NCI-H1694 treated with DMSO at 0.1 percent for 48 hours (cell line): ENCODE data around the gene KCTD11.

Source experiments
- DNase-seq: peaks from one replicate; lab custom pipeline; 2025; lab: John Stamatoyannopoulos, UW

Gene KCTD11

DNA sequence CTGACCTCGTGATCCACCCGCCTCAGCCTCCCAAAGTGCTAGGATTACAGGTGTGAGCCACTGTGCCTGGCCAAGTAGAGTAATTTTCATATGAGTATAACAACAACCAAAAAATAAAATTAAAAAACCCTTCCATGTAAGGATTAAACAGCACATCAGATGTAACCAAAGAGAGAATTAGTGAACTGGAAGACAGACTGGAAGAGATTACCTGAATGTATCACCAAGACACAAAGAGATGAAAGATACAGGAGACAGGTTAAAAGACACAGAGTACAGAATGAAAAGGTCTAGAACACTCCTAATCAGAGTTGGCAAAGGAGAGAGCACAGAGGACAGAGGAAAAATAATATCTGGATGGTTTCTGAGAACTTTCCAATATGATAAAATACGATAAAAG, 27.2 kb downstream of the KCTD11 start:
- no peak for DNase-seq

DNA sequence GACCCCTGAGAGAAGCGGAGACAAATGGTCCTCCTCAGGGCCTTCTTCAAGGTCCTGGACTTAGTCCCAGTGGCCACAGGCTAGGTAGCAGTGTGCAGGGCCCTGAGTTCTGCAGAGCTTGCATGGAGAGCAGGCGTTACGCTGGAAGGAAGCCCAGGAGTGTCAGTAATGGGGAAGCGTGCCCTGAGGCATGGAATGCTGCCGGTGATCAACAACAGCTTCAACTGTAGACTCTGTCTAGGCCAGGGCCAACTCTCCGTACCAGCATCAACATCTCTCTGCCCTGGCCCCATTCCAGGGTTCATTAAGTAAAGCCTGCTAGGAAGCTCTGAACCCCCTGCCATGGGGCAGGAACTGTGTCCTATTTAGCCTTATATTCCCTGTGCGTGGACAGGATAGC, 28.4 kb downstream of the KCTD11 start:
- peak; percentile 8 for DNase-seq

DNA sequence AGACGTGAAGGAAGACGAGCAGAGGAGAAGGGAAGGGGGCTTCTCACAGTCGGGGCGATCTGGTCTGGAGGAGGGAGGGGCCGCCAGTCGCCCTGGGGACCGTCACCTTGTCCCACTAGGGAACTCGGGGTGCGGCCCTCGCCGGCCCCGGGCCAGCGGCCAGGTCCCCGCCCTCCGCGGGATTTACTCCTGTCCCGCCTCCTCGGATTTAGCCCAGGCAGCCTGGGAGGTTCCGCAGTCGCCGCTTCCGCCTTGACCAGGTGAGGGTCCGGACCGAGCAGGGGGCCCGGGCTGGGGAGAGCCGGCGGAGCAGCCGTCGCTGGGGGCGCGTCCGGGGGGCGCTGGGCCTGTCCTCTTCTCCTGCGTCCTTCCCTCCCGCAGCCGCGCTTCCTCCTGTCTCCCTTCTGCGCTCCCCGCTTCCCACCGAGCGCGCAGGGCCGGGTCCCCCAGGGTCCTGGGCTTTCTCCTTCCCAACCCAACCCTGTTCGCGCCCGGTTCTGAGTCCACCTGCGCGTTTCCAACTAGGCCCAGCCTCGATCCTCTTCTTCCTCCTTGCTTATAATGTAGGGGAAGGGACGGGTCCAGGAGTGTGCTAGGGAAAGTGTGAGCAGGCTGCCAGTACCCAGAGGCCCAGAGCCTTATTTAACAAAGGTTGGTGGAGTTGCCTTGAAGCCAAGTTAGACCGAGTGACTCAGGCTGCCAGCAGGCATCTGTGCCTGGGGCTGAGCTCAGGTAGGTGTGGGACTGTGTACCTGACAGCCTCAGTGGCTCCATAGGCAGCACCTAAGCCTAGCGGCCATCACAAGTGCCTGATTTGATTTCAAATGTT, 29.1 kb downstream of the KCTD11 start, which contains the start of gene TNK1:
TNK1 (plus strand) TSS at position 235 of the 829 bp plus-strand sequence. CDS start 1,838 bp downstream, outside the sequence.
- DNase-seq: no peak

DNA sequence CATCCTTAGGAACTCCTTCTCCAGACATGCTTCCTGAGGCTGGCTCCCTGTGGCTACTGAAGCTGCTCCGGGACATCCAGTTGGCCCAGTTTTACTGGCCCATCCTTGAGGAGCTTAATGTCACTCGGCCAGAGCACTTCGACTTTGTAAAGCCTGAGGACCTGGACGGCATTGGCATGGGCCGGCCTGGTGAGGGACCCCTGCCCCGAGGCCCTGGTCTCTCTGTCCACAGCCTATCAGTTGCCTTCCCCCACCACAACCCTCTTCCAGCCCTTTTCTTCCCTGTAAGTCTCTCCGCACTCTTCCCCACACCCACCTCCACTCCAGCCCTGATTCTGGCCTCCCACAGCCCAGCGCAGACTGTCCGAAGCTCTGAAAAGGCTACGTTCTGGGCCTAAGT, 30.9 kb downstream of the KCTD11 start:
- DNase-seq: no peak

DNA sequence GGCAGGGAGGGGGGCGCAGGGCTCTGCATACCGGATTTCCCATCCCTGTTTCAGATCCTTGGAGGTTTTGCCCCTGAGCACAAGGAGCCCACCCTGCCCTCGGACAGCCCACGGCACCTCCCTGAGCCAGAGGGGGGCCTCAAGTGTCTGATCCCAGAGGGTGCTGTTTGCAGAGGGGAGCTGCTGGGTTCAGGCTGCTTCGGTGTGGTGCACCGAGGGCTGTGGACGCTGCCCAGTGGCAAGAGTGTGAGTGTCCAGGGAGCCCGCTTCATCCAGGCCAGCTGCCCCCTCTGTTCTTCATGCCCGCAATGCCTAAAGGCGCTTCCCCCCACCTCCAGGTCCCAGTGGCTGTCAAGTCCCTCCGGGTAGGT, 31.4 kb downstream of the KCTD11 start:
- no peak for DNase-seq

DNA sequence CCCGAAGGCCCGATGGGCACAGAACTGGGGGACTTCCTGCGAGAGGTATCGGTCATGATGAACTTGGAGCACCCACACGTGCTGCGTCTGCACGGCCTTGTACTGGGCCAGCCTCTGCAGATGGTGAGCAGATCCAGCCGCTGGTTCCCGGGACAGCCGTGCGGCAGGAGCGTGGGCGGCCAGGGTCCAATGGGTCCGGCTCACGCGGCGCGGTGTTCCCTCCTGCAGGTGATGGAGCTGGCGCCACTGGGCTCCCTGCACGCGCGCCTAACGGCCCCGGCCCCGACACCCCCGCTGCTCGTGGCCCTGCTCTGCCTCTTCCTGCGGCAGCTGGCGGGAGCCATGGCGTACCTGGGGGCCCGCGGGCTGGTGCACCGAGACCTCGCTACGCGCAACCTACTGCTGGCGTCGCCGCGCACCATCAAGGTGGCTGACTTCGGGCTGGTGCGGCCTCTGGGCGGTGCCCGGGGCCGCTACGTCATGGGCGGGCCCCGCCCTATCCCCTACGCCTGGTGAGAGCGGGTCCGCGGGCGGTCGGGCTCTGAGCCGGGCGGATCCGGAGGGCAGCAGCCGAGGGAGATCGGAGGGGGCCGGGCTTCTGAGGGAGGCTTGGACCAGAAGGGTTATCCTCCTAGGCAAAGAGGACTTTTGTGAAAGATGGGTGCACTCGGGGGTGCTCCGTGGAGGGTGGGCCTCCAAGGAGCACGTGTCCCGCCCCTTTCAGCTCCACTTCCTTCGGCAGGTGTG, 32.0 kb downstream of the KCTD11 start:
- DNase-seq: no peak

DNA sequence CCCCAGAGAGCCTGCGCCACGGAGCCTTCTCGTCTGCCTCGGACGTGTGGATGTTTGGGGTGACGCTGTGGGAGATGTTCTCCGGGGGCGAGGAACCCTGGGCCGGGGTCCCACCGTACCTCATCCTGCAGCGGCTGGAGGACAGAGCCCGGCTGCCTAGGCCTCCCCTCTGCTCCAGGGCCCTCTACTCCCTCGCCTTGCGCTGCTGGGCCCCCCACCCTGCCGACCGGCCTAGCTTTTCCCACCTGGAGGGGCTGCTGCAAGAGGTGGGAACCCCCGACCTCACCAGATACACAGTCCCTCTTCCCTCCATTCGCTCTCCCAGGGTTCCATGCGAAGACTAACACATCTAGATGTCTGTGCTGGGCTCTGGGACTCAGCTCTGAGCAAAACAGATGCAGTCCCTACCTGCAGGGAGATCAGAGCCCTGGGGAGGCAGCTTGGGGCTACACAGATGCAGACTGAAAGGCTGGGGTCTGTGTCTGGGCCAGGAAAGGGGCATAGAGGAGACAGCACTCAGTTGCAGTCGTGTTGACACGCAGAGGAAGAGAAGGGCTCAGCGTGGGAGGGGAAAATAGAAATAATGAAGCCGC, 32.6 kb downstream of the KCTD11 start:
- DNase-seq: no peak

DNA sequence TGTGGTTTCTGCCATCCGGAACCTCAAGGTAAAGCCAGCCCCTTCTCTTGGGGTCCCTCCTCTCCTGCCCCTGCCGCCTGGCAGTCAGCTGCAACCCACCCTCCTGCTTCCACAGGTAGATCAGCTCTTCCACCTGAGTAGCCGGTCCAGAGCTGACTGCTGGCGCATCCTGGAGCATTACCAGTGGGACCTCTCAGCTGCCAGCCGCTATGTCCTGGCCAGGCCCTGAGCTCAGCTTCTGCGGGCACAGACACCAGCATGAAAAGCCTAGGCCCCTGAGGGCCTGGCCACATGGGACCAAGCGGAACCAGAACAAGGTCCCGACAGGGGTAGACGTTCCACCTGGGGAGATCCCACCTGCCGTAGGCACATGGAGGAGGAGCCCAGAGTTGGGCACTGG, 36.9 kb downstream of the KCTD11 start:
- no peak for DNase-seq

DNA sequence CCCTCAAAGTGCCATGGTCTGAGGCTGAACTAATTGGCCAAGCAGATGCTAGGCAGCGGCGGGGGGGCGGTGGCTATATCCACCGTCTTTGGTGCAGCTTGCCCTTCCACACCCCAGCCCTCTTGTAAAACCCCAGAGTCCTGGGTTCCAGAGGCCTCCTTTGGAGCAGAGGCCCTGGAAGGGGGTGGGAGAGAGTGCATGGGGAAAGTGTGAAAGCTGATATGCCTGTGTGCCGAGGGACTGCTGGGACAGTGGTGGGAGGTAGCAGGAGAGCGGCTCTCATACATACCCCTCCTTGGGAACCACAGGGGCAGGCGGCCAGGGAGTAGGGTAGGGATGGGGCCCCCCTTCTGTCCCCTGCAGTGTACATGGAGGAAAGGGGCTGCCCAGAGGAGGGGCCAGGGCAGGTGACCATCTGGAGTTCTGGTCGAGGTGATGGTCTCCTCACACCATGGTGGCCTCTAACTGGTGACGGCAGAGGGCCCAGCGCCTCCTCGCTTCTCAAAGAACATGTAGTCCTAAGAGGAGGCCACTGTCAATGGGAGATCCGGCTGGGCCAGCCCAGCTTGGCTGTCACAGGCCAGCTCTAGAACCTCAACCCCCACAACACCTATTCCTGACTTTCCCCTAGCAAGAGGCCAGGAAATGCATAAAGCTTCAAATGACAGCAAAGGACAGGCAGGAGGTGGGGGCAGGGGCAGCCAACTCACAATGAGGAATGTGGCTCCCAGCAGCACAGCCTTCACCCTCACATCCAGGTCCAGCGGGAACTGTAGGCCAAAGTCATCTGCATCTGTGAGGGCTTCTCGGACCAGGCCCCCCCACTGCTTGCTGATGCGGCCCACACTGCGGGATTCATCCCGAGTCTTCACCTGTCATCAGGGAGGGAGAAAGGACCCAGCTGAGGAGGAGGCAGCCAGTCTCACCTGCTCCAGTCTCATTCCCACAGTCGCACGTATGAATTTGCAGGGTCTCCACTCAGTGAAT, 38.3 kb downstream of the KCTD11 start:
- DNase-seq: no peak

DNA sequence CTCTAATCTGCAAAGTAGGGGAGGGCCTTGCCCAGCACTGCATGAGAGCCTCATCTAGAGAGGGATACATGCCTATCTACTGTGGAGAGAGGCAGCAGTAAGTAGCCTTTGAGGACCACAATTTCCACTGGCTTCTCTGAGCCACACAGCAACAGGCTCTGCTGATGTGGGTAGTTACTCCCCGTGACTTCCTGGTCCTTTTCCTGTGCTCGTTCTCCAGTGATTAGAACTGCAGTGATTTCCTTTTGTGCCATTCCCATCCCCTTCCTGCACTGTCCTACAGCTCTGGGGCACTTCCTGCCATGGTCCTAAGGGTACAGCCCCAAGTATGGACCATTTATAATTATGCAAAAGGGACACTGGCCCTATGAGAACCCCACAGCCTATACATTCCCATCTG, 39.3 kb downstream of the KCTD11 start:
- no peak for DNase-seq

DNA sequence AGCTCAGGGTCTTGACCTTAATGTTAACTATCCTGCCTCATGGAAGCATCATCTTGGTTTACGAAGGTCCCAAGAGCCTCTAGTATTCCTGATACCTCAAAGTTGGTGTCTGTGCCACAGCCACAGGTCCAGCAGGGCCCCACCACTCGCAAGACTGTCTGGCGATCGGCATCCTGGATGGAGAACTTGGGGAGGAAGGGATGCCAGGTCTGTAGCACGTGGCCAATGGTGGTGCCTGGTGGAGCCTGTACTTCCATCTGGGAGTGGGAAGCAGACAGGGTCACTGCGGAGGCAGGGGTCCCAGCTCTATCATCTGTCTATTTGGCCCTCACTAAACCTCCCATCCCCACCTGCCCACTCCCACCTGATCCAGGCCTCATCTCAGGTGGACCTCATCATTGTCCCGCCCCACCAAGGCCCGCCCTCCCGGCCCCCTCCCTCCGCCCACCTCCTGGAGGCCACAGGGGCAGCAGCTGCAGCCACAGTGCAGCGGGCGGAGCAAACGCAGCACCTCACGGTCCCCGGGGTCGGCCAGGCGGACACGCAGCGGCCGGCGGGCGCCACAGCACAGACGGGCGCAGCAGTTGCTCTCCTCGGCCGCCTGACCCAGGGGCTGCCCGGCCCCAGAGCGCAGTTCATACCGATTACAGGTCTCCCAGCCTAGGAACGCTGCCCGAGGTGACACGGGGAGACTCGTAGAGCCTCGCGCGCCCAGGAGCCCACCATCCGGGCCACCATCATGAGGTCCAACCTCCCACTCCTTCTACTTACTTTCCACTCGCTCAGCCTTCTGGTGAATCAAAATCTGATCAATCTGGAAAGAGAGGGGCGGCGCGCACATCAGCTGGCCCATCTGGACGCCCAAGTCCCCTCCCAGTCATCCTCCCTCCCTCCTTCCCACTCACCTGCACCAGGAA, 41.0 kb downstream of the KCTD11 start:
- DNase-seq: no peak

DNA sequence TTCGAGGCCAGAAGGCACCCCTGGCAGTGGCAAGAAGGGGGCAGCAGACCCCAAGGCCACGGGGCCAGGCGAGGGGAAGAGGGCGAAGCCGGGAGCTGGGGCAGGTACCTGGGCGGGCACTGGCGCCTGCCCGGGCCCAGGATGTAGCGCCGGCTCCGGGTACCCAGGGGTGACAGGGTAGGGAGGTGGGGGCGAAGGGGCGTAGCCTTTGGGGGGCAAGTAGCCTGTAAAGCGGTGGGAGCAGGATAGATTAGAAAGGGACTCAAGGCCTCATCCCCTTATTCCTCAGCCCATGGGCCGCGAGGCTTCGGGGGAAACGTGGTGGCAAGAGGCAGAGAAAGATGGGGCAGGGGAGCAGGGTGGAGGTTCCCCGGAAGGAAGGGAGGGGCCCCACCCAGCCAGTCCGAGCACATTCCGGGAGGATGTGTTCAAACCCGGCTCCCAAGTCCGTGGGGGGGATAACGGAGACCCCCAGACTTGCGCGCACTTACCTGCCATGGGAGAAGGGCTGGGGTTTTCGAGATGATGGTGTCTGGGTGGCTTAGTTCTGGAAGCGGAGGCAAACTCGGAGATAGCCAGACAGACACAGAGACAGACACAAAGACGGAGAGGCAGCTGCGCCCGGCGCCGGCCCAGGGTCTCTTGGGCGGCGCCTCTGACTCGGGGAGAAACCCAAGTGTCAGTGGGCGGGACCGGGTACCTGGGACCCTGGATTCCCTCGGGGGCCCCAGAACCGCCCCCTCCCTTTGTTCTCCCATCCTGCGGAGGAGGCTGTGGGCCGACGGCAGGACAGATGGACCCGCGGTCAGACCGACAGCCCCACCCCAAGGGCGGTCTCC, 41.9 kb downstream of the KCTD11 start:
- no peak for DNase-seq

DNA sequence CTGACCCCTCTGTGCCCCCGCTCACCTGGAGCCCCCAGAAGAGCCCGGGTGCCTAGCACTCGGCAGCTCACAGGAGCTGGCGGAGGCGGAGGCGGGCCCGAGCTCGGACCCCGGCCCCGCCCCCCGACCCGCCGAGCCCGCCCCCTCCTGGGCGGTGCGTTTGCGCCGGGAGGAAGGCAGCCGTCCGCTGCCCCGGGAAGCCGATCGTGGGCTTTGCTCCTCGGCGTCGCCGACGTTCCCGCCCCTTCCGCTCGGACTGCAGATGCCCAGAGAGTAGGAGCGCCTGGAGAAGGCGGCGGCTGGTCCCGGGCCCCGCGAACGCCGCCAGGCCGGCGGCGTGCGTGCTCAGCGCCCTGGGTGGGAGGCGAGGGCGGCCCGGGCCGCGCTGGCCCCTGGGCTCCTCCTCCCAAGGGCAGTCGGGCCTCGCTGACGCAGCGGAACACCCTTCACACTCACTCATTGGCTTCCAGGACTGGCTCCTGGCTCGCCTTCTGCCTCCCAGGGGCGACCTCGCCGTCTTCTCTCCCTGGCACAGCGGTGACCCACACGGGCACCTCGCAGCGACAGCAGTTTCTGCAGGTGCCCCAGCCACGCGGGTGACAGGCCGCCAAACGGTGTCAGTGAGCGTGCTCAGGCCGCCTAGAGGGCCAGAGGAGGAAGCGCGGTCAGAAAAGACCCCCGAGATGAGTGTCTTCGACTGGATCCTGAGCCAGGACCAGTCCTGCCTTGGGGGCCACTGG, 42.7 kb downstream of the KCTD11 start, which contains the start of gene PLSCR3:
PLSCR3 (minus strand) TSS at position 74 of the 740 bp plus-strand sequence. CDS start 415 bp downstream, outside the sequence.
- DNase-seq: peak; percentile 56

DNA sequence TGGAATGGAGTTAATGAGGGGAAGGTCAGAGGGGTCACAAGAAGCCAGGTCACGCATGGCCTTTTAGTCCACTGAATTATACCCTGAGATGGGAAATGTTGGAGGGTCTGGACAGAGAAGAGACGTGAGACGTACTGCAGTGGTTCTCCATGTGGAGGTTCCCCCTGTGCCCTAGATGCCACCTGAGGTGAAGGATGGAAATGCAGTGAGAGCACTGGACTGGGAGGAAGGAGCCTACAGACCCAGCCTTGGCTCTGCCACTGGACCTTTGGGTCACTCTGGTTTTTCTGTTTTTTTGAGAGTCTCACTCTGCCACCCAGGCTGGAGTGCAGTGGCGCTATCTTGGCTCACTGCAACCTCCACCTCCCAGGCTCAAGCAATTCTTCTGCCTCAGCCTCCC, 44.2 kb downstream of the KCTD11 start:
- DNase-seq: no peak

DNA sequence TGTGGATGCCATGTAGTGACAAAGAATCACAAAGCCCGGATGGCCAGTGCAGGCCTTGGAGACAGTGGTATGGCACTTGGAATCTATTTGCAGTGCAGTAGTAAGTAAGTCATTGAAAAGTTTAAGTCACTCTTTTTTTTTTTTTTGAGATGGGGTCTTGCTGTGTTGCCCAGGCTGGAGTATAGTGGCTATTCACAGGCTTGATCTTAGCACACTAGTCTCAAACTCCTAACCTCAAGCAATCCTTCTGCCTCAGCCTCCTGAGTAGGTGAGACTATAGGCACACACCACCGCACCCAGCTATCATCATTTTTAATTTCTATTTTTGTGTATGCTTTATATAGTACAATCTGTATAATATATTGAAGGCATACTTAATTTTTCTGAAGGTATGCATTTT, 46.6 kb downstream of the KCTD11 start:
- no peak for DNase-seq

DNA sequence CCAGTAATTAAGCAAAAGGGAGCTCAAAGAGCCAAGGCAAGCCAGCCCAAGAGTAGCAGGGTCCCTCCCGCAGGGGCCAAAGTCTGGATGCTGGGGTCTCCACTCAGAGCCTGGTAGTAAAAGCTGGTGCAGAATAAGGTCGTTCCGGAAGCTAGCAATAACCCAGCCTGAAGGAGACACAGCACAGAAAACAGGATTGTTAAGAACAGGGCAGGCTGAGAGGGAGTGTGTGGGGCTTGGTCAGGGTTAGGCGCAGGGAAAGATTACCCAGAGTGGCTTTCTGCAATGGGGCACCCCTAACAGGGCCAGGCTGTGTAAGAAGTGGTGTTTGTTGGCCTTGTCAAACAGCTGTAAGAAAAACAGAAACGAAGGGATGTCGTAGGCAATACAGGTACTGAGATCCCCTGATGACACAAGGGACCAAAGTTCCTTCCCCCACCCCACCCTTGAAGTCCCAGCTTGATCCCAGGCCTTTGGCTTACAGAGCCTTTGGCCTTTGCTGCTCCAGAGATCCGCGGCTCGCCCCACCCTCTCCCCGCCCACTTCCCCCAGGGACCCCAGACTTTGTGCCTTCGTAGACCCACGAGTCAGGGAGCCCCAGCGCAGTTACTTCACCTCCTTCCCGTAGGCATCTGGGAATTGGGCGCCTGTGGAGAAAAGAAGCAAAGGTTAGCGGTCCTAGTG, 51.2 kb downstream of the KCTD11 start:
- DNase-seq: no peak

DNA sequence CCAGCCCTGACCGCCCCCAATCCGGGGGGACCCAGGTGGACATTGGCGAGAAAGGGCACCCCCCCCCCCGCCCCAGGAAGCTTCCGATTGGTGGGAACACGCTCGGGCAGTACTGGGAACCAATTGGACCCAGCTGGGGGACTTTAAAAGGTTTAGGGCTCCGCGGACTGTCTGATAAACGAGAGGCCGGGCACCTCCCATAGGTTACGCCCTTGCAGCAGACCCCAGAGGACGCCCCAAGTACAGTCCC, 51.7 kb downstream of the KCTD11 start:
- DNase-seq: peak; percentile 52

DNA sequence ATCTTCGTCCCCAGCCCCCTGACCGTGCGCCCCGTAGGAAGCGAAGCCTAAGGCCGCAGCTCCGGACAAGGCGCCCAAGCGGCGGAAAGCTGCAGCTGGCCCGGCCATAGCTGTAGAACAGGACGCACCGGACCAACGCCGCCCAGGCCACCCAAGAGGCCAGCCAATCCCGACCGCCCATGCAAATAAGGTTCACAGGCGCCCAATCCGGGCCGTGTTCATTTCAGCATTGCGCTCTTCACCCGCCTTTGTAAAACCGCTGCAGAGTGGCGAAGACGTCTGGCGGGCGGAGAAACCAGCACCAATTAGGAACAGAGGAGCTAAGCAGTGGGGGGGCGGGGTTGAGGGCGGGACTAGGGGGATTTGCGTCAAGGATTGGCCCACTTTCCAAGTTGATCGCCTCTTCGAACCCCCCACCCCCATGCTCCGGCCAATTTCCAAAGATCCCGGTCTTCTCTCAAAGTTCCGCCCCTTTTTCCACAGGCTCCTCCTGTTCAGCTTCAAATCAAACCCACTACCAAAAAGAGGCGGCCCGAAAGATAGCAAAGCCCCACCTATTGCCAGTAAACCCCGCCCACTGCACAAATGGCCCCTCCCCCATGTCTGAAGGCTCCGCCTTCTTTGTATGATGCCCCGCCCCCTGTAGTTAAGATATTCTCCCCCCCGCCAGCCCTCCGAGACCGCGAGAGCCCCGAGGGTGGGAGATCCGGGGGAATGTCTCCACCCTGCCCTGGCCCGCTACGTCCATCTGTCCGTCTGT, 52.2 kb downstream of the KCTD11 start, which contains the start of gene TMEM256:
TMEM256 (minus strand) TSS at position 121 of the 760 bp plus-strand sequence; CDS start at position 108, 13 bp downstream.
- peak; percentile 97 for DNase-seq
